GM13976 (cell line): ENCODE measurements around the gene CCDC188.

Experiments
- DNase-seq: peaks from one replicate; pipeline ENCODE4 v3.0.0; 2012; ENCODE audit warnings: low spot score
- CTCF ChIP-seq: IDR thresholded peaks from 2 replicates; pipeline ENCODE4 v1.5.1; 2012; ENCODE audit warnings: borderline replicate concordance, mild to moderate bottlenecking; ENCODE audit not compliant: insufficient read depth; ENCODE audit errors: extremely low read depth, missing control alignments, control extremely low read depth
- in situ Hi-C: fragments of 300-500 bp; cut with MboI; formaldehyde crosslinking; loops from one replicate; pipeline ENCODE4 v1.12.0; 2022; ENCODE audit warnings: low sequenced_read_pairs, mixed read lengths, inconsistent platforms; ENCODE audit not compliant: unreplicated experiment

CCDC188 gene

DNA sequence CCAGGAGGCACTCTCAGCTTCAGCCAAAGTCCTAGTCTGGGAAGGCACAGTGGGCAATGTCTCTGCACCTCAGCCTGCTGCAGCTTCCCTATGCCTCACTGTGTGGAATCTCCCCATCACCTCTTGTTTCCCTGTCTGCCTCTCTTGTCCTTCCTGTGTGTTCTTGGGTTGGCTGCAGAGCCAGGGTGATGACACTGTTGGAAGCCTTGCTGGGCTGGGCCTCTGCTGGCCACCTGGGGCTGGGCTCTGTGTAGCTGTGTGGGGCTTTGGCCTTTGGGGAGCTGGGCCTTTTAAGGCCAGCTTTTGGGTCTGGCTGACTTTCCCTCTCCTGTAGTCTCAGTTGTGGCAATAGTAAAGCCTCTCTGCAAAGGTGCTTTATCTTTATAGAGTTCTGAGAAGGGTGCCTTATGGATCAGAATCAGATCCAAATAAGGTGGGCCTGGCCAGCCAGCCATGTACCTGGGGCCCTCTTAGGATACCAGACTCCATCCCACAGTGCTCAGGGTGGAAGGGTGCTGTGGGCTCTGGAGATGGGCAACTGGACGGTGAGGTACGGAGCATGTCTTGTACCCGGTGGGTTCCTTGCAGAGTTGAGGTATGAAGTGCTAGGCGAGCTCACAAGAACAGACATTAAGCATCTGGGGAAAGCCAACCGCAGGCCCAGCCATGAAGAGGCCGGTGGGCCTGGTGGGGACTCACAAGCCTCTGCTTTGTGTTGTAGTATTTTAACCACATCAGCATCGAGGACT is 45.2 kb downstream of the CCDC188 start:
- in situ Hi-C loops, result no loop called here
- TF ChIP-seq CTCF, result no peak
- no peak for DNase-seq

GRCh38 chr22:20102203-20102780 is 48.6 kb downstream of the CCDC188 start:
- DNase-seq, result no peak
- in situ Hi-C loops, result no loop called here
- no peak for TF ChIP-seq CTCF

DNA sequence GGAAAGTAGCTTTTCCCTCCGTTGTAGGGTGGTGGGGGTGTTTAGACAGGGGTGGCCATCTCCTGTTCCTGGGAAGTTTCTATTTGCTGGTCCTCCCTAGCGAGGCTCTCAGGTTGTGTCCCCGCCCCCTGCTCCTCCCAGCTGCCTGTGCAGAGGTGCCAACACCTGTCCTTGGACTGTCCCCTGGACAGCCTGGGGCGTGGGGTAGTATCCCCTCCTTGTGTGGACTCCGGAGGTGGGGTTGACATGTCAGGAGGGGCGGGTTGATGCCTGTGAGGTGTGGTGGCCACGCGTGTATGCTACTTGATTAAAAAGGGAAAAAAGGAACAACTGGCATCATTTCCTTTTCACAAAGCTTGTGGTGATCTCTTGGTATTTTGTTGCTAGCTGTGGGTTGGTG is 49.2 kb downstream of the CCDC188 start:
- no peak for TF ChIP-seq CTCF
- in situ Hi-C loops, result no loop called here
- no peak for DNase-seq

DNA sequence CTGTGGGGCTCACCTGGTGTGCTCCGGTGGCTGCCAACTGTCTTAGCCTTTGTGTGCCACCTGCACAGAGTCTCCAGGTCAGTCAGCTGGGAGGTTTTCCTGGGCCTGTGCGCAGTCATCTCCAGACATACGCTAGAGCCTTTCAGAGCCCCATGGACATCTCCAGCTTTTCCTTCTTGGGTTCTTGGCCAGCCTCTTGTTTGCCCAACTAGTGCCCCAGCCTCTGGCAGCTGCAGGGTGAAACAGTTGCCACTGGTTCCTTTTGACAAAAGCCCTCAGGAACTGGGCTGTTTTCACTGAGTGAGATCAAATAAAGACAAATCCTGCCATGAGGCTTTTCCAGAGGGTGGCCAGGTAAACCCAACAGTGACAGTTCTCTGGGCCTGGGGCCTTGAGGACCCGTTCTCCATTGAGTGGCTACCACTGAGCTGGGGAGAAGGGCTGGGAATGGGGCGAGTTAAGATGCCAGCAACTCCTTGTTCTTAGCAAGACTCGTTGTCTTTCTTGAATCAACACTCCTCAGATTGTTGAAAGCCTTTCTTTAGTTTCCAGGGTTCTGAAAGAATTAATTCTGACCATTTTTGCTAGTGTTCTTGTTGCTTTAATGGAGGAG is 51.6 kb downstream of the CCDC188 start:
- in situ Hi-C loops, result no loop called here
- DNase-seq, result no peak
- no peak for TF ChIP-seq CTCF
